ENCODE data around the gene ATP1B1. TPM values are rescaled to one million over a fixed set of nuclear protein-coding genes. Genes with fewer than 3 reads are reported as not detected.

ATP1B1 gene
- total RNA-seq, 1 experiment from 2014 or later: 48.6 TPM

- intact Hi-C loops (cut with micrococcal nuclease): no loop called here
- no peaks in the 10 kb centered on the region for H3K9me2 ChIP-seq (ENCODE audit: insufficient read depth)
- ATAC-seq (no peak), DNase-seq (ENCODE audit: low read depth, low spot score) (no peak)
- TF ChIP-seq ZBTB33 (IDR thresholded peaks at IDR 0.05; ENCODE audit: extremely low read depth, insufficient replicate concordance, low read length): no peak
- TF ChIP-seq POLR2AphosphoS5 (IDR thresholded peaks at IDR 0.05; ENCODE audit: low read depth, low read length): no peak
- no peak for TF ChIP-seq YY1 (IDR thresholded peaks at IDR 0.05; ENCODE audit: extremely low read depth, insufficient replicate concordance, low read depth, low read length)
- no peak for TF ChIP-seq ELF1 (IDR thresholded peaks at IDR 0.05; ENCODE audit: borderline replicate concordance, low read depth)
- no peak for TF ChIP-seq CBX3 (IDR thresholded peaks at IDR 0.05; ENCODE audit: low read depth)
- no peak for TF ChIP-seq EZH2 (IDR thresholded peaks at IDR 0.05)
- TF ChIP-seq CTCF (IDR thresholded peaks at IDR 0.05 in 2 of 3, conservative IDR thresholded peaks at IDR 0.05 in 1 of 3; ENCODE audit: borderline replicate concordance in 1 of 3, insufficient read depth in 1 of 3, low read depth in 2 of 3, low read length in 2 of 3): no peak
- no peak for TF ChIP-seq FOSL1 (IDR thresholded peaks at IDR 0.05; ENCODE audit: low read depth)
- TF ChIP-seq ZNF274 (IDR thresholded peaks at IDR 0.05; ENCODE audit: low read depth, low read length): no peak
- TF ChIP-seq POLR2A (IDR thresholded peaks at IDR 0.05; ENCODE audit: borderline replicate concordance, extremely low read depth, insufficient read depth, insufficient read length): no peak
- no peak for TF ChIP-seq JUND (IDR thresholded peaks at IDR 0.05)
- no peak for TF ChIP-seq MAX (IDR thresholded peaks at IDR 0.05)
- TF ChIP-seq TCF7L2 (IDR thresholded peaks at IDR 0.05; ENCODE audit: borderline replicate concordance, extremely low read depth, insufficient read depth, insufficient read length): no peak
- TF ChIP-seq SP1 (IDR thresholded peaks at IDR 0.05; ENCODE audit: low read depth): no peak
- no peak overlapping the region for H3K9ac ChIP-seq (ENCODE audit: low read length)
- H3K4me2 ChIP-seq (ENCODE audit: low read length): no peak overlapping the region
- no peaks in the 10 kb centered on the region for H3K27me3 ChIP-seq (ENCODE audit: insufficient read depth, low read length)
- H3K79me2 ChIP-seq (ENCODE audit: insufficient read depth, low read length): no peaks in the 10 kb centered on the region
- POLR2A ChIA-PET: no interaction called here
- RAD21 ChIA-PET (ENCODE audit: low non-redundant PET in 1 of 2, low total read pairs in 2 of 2, uncharacterized antibody in 2 of 2, unreplicated experiment in 2 of 2): no interaction called here
- H2AFZ ChIP-seq (ENCODE audit: low read depth, low read length, poor library complexity, severe bottlenecking): no peak overlapping the region
- H3K27ac ChIP-seq (ENCODE audit: low read depth, low read length): no peak overlapping the region
- no TSS peak for BruUV-seq (replicated peaks)
- H3K4me3 ChIP-seq (replicated peaks in 1 of 2; ENCODE audit: low read depth in 1 of 2, low read length in 2 of 2): no peak overlapping the region
- no peaks in the 10 kb centered on the region for H3K9me3 ChIP-seq (ENCODE audit: control insufficient read depth in 1 of 2, insufficient read depth in 1 of 2, low read depth in 1 of 2, low read length in 2 of 2)
- H4K20me1 ChIP-seq (ENCODE audit: insufficient read depth): no peaks in the 10 kb centered on the region
- CTCF ChIA-PET: no interaction called here
- H3K36me3 ChIP-seq (ENCODE audit: control insufficient read depth in 1 of 2, insufficient read depth in 2 of 2, low read length in 2 of 2): no peaks in the 10 kb centered on the region
- no peaks in the 10 kb centered on the region for H3K4me1 ChIP-seq (ENCODE audit: control insufficient read depth in 1 of 2, insufficient read depth in 2 of 2, low read length in 2 of 2)
Measured at GRCh38 chr1:169086603-169087455, 19.7 kb upstream of the ATP1B1 start.
